Body of pancreas (tissue), 4 donors: ENCODE data around the gene C1D.

Experiments
- POLR2A ChIP-seq, 3 donors: fragments of 450-650 bp; IDR thresholded peaks; one replicate each; pipeline ENCODE4 v1.6.1; 2016; ENCODE audit warnings: antibody characterized with exemption in 3 of 3, mild to moderate bottlenecking in 2 of 3
- TF ChIP-seq, protein P1 (sequence below), 7 experiments: fragments of 450-650 bp in 4 of 7; fragments of 200-600 bp in 3 of 7; sonication (generic) in 3 of 7; IDR thresholded peaks; one replicate each; pipeline ENCODE4 v1.5.1; 2016 to 2019; ENCODE audit warnings: antibody characterized with exemption in 7 of 7

DNA sequence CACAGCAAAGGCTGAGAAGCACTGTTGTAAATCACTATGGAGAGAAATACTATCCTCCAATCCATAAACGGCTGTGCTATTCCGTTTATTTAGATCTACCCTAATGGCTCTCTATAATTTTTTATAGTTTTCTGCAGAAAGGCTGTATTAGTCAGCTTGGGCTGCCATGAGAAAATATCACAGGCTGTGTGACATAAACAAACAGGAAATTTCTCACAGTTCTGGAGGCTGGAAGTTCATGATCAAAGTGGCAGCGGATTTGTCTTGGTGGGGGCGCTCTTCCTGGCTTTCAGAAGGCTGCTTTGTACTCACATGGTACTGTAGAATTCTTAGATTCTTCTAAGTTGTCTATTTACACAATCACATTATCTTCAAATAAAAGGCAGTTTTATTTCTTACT is 44.1 kb downstream of the C1D start:
- TF ChIP-seq, protein P1, sequence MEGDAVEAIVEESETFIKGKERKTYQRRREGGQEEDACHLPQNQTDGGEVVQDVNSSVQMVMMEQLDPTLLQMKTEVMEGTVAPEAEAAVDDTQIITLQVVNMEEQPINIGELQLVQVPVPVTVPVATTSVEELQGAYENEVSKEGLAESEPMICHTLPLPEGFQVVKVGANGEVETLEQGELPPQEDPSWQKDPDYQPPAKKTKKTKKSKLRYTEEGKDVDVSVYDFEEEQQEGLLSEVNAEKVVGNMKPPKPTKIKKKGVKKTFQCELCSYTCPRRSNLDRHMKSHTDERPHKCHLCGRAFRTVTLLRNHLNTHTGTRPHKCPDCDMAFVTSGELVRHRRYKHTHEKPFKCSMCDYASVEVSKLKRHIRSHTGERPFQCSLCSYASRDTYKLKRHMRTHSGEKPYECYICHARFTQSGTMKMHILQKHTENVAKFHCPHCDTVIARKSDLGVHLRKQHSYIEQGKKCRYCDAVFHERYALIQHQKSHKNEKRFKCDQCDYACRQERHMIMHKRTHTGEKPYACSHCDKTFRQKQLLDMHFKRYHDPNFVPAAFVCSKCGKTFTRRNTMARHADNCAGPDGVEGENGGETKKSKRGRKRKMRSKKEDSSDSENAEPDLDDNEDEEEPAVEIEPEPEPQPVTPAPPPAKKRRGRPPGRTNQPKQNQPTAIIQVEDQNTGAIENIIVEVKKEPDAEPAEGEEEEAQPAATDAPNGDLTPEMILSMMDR (IDR thresholded peaks at IDR 0.05) = no peak
- no peak for TF ChIP-seq POLR2A (IDR thresholded peaks at IDR 0.05)
